Measurements from ENCODE around the gene TSHB. TPM values are rescaled to one million over a fixed set of nuclear protein-coding genes. Genes with fewer than 3 reads are reported as not detected.
"Not testable (repeated sequence)": the region's sequence is repeated elsewhere in the genome, so short reads cannot be mapped to it uniquely, and the experiment has no call there.

Gene TSHB
- total RNA-seq (2014; rRNA removed; shearing (Covaris generic)) = not detected in 2 replicates
- polyA plus RNA-seq (2015; cell fraction: cytosol; rRNA removed) = not detected in 2 replicates
- not detected in 2 replicates for polyA plus RNA-seq (2015; cell fraction: nucleus; rRNA removed)

DNA sequence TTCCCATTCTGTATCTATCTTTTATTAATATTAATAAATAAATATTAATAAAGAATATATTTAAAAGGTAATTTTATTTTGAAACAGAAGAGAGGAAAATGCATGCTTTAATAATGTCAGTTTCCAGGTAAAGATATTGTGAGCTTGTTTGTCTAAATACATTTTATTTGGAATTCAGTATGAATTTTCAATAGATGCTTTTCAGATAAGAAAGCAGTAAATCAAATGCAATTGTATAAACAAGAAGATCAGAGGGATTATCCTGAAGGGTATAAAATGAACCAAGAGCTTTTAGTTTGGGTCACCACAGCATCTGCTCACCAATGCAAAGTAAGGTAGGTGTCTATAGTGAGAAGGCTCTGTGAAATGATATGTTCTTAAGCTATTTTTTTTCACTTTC lies at the start of gene TSHB:
TSS of gene TSHB (plus strand) at position 301 of the 400 bp plus-strand sequence. CDS start 3,537 bp downstream, outside the sequence.
- no peak for DNase-seq (ENCODE audit: low read depth)

DNA sequence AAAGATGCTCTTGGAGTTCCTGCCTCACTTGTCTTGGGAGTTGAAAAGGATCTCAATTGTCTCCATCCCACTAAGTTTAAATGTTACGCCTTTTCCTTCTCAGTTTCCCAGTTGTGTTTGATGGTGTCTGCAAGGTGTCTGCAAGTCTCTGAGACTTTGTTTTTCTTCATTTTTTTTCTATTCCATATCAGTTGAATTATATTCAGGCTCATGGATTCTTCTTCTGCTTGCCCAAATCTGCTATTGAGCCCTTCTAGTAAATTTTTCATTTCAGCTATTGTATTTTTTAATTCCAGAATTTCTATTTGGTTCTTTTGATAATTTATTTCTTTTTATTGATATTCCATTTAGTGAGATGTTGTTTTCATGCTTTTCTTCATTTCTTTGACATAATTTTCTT lies 47.4 kb upstream of the TSHB start:
- no peak for DNase-seq (ENCODE audit: low read depth)

DNA sequence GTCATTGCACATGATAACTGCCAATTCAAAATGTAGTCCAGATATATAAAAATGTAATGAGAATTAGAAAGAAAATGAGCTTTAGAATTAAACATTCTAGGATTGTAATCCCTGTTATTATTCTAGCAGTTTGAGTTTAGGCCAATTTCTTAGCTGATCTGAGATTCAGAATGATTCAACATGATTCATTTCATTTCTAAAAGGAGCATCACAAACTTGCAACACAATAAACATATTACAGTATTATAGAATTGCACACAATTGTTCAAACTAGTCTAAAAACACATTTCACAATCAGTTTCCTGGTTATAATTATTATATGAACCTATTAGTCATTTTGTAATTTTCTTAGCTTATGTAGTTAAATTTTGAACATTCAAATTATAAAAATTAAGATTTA lies 43.3 kb upstream of the TSHB start:
- DNase-seq (ENCODE audit: low read depth) = no peak

GRCh38 chr1:114988095-114988494 lies 41.5 kb upstream of the TSHB start:
- DNase-seq (ENCODE audit: low read depth) = no peak

DNA sequence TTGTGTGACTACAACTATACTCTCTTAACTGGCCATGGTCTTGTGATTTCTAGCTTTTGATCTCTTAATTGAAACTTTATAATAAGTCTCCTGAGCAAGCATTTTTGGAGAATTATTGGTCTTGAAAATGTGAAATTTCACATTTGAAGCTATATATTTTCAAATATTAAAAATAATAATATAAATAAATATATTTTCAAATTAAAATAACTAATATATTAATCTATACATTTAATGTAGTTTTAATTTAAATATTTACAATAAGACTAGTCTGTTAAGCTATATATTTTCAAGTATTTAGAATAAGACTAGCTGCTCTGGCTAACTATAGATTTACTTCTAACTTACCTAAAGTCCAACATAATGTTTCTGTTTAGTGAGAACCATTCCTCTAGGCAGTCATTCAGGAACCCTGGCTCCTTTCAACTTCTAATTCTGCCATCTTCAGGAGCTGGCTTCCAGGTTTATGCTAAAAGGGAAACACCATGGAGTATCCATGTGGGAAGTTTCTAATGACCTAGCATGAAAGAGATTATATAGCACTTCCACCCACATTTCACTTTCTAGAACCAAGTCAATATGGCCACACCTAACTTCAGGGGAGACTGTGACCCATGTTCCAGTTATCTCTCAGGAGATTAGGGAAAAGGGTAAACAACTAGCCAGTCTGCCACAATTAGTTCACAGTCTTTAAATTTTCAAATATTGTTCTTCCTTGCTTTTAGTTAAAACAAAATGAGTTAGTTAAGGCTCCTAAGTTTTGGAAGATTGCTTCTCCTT lies 31.9 kb upstream of the TSHB start:
- DNase-seq (ENCODE audit: low read depth) = no peak

DNA sequence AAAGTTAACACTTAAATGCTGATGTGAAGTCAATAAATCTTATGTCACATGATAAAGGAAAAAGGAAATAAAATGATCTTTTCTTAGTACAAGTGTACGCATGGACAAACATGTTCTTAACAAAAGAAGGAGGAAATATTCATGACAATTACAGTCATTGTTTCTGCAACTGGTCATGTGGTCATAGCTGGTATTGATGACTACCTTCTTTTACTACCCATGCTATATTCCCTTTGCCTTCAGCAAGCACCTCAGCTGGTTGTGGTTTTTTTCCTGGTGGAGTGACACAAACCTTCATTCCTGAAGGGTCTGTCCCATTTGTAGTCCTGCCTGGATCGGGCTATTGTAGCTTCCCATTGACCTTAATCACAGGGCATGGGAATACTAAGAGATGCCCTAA lies 23.4 kb upstream of the TSHB start:
- DNase-seq (ENCODE audit: low read depth) = peak; percentile 12

DNA sequence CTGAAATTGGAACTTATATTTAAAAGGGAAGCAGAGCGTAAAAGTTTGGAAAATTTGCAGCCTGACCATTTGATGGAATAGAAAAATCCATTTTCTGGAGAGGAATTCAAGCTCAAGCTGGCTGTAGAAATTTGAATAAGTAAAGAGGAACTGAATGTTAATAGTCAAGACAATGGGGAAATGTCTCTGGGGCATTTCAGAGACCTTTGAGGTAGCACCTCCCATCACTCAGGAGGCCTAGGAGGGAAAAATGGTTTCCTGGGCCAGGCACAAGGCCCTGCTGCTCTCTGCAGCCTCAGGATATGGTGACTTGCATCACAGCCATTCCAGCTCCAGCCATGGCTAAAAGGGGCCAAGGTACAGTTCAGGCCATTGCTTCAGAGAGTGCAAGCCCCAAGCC lies 17.6 kb upstream of the TSHB start:
- no peak for DNase-seq (ENCODE audit: low read depth)

DNA sequence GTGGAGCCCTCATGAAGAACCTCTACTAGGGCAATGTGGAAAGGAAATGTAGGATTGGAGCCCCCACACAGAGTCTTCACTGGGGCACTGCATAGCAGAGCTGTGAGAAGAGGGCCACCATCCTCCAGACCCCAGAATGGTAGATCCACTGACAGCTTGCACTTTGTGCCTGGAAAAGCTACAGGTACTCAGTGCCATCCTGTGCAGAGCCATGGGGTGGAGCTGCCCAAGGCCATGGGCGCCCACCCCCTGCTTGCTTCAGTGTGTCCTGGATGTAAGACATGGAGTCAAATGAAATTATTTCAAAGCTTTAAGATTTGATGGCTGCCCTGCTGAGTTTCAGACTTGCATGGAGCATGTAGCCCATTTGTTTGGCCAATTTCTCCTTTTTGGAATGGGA lies 17.2 kb upstream of the TSHB start:
- DNase-seq (ENCODE audit: low read depth) = no peak

DNA sequence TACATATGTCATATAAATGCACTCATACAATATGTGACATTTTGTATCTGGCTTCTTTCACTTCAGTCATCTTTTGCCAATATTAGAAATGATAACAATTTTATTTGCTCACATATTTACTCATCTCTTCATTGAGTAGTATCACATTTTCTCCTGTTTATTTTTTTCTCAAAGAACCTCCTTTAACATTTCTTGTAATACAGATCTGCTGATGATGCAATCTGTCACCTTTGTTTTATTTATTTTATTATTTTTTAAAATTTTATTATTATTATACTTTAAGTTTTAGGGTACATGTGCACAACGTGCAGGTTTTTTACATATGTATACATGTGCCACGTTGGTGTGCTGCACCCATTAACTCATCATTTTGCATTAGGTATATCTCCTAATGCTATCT lies 15.8 kb upstream of the TSHB start:
- DNase-seq (ENCODE audit: low read depth) = no peak

GRCh38 chr1:115019549-115019948 lies 10.1 kb upstream of the TSHB start:
- DNase-seq (ENCODE audit: low read depth) = not testable (repeated sequence)

DNA sequence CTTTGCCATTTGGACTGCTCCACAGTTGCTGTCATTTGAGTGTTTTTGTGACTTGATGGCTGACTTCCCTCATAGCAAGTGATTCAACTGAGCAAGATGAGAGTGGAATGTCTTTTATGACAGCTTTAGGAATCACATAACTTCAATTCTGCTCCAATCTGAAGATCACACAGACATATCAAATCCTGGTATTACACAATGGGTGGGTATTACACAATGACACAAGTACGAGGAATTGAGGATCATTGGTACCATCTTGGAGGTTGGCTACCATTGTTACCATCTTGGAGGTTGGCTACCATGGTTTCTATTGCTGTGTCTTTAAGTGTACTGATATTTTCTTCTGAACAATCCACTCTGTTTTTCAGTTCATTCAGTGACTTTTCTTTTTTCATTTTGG lies 8.5 kb upstream of the TSHB start:
- DNase-seq (ENCODE audit: low read depth) = no peak

- DNase-seq (ENCODE audit: low read depth) = no peak
These were observed 6.0 kb upstream of the TSHB start for GRCh38 chr1:115023593-115023992.

GRCh38 chr1:115031595-115031994 lies 2.0 kb downstream of the TSHB start:
- no peak for DNase-seq (ENCODE audit: low read depth)

DNA sequence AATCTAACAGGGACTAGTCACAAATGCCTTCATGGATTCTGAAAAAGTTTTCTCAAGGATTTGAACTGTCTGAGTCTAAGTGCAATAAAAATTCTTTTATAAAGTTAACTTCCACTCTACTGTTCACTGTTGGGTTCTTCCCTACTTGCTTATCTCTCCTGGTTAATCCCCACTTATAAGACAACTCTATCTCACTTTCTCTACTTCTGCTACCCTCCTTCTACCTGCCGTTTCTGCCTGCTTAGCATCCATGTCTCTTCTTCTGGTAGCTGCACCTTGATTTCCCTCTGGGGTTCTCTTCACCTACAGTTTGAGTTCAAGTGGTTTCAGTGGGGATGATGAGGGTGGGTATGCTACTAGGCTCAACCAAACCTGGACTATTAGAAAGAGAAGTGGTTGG lies 6.0 kb downstream of the TSHB start:
- no peak for DNase-seq (ENCODE audit: low read depth)

- no peak for DNase-seq (ENCODE audit: low read depth)
These were observed 7.3 kb downstream of the TSHB start for GRCh38 chr1:115036814-115037507.

DNA sequence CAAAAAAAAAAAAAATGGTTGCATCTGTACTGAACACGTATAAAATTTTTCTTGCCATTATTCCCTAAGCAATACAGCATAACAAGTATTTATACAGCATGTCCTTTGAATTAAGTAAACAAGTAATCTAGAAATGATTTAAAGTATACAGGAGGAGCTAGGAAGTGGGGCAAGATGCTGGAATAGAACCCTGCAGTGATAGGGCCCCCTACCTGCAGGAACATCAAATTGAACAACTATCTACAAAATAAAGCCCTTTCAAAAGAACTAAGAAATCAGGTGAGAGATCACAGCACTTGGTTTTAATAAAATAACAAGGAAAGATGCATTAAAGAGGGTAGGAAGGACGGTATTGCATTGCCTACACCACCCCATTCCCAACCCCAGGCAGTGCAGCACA lies 10.9 kb downstream of the TSHB start:
- DNase-seq (ENCODE audit: low read depth) = no peak

DNA sequence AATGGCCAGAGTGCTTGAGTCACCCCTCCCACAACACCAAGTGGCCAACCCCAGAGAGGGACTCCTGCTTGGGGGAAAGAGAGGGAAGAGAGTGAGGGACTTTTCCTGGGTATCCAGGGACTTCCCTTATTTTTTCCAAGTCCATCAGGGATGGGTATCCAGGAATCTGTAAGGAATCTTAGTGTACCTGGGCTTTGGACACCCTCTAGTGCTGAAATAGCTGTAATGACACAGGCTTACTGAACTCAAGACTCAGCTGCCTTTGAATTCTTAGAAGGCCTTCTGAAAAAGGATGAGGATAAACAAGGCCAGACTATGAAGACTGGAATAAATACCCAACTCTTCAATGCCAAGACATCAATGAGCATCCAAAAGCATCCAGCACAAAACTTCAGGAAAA lies 12.0 kb downstream of the TSHB start:
- peak; percentile 22 for DNase-seq (ENCODE audit: low read depth)

GRCh38 chr1:115046751-115047150 lies 17.1 kb downstream of the TSHB start:
- no peak for DNase-seq (ENCODE audit: low read depth)

- DNase-seq (ENCODE audit: low read depth) = no peak
These were observed 22.2 kb downstream of the TSHB start for GRCh38 chr1:115051850-115052249.

DNA sequence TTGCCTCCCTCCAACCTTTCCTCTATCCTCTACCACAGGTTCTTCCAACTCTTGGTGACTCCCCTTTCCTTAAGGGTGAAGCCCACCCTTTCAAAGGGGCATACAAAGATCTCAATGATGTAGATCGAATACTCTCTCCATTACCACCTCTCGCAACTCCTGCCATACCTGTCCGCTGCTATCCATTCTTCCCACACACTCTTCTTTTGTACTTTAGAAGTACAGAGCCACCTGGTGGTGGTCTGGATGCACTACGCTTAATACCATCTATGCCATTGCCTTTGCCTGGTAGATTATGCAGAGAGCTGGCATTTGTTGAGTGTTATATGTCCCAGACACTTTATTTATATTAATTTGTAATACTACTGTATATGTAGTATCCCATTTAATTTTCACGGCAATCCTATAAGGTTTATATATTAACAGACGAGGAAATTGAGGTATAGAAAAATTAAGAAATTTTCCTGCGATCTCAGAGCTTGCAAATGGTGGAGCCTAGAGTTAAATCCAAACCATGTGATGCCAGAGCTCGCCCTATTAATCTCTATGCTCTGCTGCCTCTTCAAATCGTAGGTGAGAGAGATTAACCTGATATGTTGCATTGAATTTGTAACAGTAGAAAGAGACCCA lies 22.9 kb downstream of the TSHB start:
- DNase-seq (ENCODE audit: low read depth) = peak; percentile 57

GRCh38 chr1:115056395-115056798 lies 26.8 kb downstream of the TSHB start:
- DNase-seq (ENCODE audit: low read depth) = no peak

DNA sequence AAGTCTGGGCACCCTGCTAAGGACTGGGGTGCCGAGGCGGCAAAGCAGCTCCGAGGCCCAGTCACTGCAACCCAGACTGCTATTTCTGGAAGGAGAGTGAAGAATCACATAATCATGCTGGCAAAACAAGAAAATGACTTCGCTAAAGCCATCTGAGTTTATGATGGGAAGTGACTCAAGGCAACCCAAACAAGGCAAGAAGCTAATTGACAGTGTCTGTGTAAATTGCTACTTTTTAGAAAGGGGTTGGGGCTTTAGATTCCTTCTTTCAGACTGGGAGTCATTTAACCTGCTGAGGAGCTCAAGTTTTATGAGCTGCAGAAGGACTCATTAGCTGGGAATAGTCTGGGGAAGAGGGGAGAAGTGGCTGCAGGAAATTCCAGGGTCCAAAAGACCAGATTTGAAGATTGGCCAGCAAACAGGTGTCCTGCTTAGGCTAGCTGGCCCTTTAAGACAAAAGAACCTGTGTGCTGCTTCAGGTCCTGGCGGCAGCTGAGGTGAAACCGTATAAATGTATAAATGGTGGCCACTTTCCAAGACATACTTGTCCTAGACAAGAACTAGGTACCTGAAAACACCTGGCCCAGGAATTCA lies 28.1 kb downstream of the TSHB start:
- no peak for DNase-seq (ENCODE audit: low read depth)

Data from HT1080 (cell line).